K562 (cell line): ENCODE data around the gene TRIM47. TPM values are rescaled to one million over a fixed set of nuclear protein-coding genes. Genes with fewer than 3 reads are reported as not detected.

ENCODE experiments used
- ETV1 ChIP-seq: fragments of 450-650 bp; conservative IDR thresholded peaks from 2 replicates; pipeline ENCODE4 v1.6.1; 2016; ENCODE audit warnings: missing genetic modification characterization, control low read depth, low read depth, missing compliant biosample characterization
- MAFG ChIP-seq: fragments of 450-650 bp; conservative IDR thresholded peaks from 2 replicates; pipeline ENCODE4 v1.6.1; 2016; ENCODE audit warnings: missing genetic modification characterization, missing compliant biosample characterization
- MAZ ChIP-seq, 2 experiments: fragments of 450-650 bp in 1 of 2; sonication (generic) in 1 of 2; formaldehyde crosslinking; IDR thresholded peaks in 1 of 2; conservative IDR thresholded peaks in 1 of 2; 2 replicates each; pipeline versions ENCODE4 v1.4.0 to v1.5.0; 2020; ENCODE audit warnings: mild to moderate bottlenecking in 1 of 2, missing genetic modification reagents in 1 of 2
- NFE2 ChIP-seq: IDR thresholded peaks from 2 replicates; pipeline ENCODE4 v1.6.1; 2014; ENCODE audit warnings: antibody characterized with exemption, low read depth
- NONO ChIP-seq, 2 experiments: fragments of 200-400 bp in 1 of 2; fragments of 450-650 bp in 1 of 2; formaldehyde crosslinking in 1 of 2; IDR thresholded peaks; 2 replicates each; pipeline ENCODE4 v1.6.1; 2017; ENCODE audit warnings: low read depth in 2 of 2, mild to moderate bottlenecking in 2 of 2, moderate library complexity in 2 of 2, low read length in 1 of 2
- NR1H2 ChIP-seq: sonication (generic); formaldehyde crosslinking; IDR thresholded peaks from 2 replicates; pipeline ENCODE4 v1.4.0; 2020; ENCODE audit warnings: mild to moderate bottlenecking, missing genetic modification reagents
- POLR2A ChIP-seq: fragments of 450-650 bp; conservative IDR thresholded peaks from 2 replicates; pipeline ENCODE4 v1.6.1; 2016
- POLR2B ChIP-seq: fragments of 450-650 bp; IDR thresholded peaks from 2 replicates; pipeline ENCODE4 v1.6.1; 2018; ENCODE audit warnings: low read depth; ENCODE audit not compliant: partially characterized antibody
- RB1 ChIP-seq: fragments of 450-650 bp; IDR thresholded peaks from 2 replicates; pipeline ENCODE4 v1.6.1; 2017; ENCODE audit warnings: low read depth, mild to moderate bottlenecking
- RBFOX2 ChIP-seq: fragments of 200-400 bp; formaldehyde crosslinking; IDR thresholded peaks from 2 replicates; pipeline ENCODE4 v1.6.1; 2017; ENCODE audit warnings: low read depth, mild to moderate bottlenecking, low read length, moderate library complexity
- SP1 ChIP-seq: sonication (generic); formaldehyde crosslinking; IDR thresholded peaks from 2 replicates; pipeline ENCODE4 v1.8.1; 2022; ENCODE audit warnings: mild to moderate bottlenecking, missing genetic modification reagents
- SP2 ChIP-seq: IDR thresholded peaks from 2 replicates; pipeline ENCODE4 v1.6.1; 2011; ENCODE audit warnings: mild to moderate bottlenecking, low read depth, low read length, moderate library complexity; ENCODE audit not compliant: poor library complexity, severe bottlenecking; ENCODE audit errors: extremely low read depth
- TAF15 ChIP-seq: fragments of 200-400 bp; formaldehyde crosslinking; IDR thresholded peaks from 2 replicates; pipeline ENCODE4 v1.6.1; 2017; ENCODE audit warnings: mild to moderate bottlenecking, low read depth, low read length, moderate library complexity
- ZBTB7A ChIP-seq: IDR thresholded peaks from 2 replicates; pipeline ENCODE4 v1.6.1; 2011; ENCODE audit warnings: low read depth, mild to moderate bottlenecking, low read length, moderate library complexity, borderline replicate concordance; ENCODE audit not compliant: control insufficient read depth
- ZFX ChIP-seq: sonication (generic); formaldehyde crosslinking; IDR thresholded peaks from 2 replicates; pipeline ENCODE4 v1.8.0; 2022; ENCODE audit warnings: mild to moderate bottlenecking, missing genetic modification reagents, moderate library complexity
- ZNF316 ChIP-seq: fragments of 450-650 bp; IDR thresholded peaks from 2 replicates; pipeline ENCODE4 v1.6.1; 2016
- ZNF766 ChIP-seq: fragments of 200-800 bp; sonication (Bioruptor generic); conservative IDR thresholded peaks from 2 replicates; pipeline ENCODE4 v1.6.1; 2016; ENCODE audit warnings: missing genetic modification characterization, missing compliant biosample characterization
- polyA plus RNA-seq, 8 experiments: library from polyadenylated mRNA; depleted of rRNA in 4 of 8; stranded (reverse) in 5 of 8; unstranded in 3 of 8; fragments of >200 nt; fragmentation: Nextera tagmentation in 2 of 8; fragmentation: Illumina TruSeq in 1 of 8; extraction: Ambion mirVana in 2 of 8; extraction: Trizol in 1 of 8; gene quantifications; 2 replicates each; pipeline versions ENCODE4 v1.2.1 to v1.2.3, GENCODE V29; 2011 to 2014; ENCODE audit warnings: inconsistent platforms in 1 of 8, missing spikeins in 1 of 8
- total RNA-seq, 7 experiments: library from RNA; depleted of rRNA in 6 of 7; stranded (reverse); fragments of >200 nt in 6 of 7; fragmentation: Illumina TruSeq in 2 of 7; extraction: Trizol in 2 of 7; gene quantifications; 2 replicates each; pipeline versions ENCODE4 v1.2.1 to v1.2.3, GENCODE V29; 2011 to 2021; ENCODE audit warnings: low replicate concordance in 1 of 7
- TF ChIP-seq, protein P1 (sequence below), 3 experiments: IDR thresholded peaks in 2 of 3; conservative IDR thresholded peaks in 1 of 3; 2 replicates each; pipeline ENCODE4 v1.5.1; 2011 to 2012; ENCODE audit warnings: low read length in 3 of 3, mild to moderate bottlenecking in 3 of 3, control low read depth in 2 of 3, improper control_type of control experiment in 1 of 3, inconsistent platforms in 1 of 3, low read depth in 1 of 3, mixed read lengths in 1 of 3, moderate library complexity in 1 of 3; ENCODE audit not compliant: insufficient read depth in 2 of 3
- TF ChIP-seq, protein P2 (sequence below): fragments of 200-800 bp; sonication (Bioruptor generic); IDR thresholded peaks from 2 replicates; pipeline ENCODE4 v1.6.1; 2017; ENCODE audit warnings: missing genetic modification characterization, missing compliant biosample characterization
- TF ChIP-seq, protein P3 (sequence below): fragments of 450-650 bp; IDR thresholded peaks from 2 replicates; pipeline ENCODE4 v1.6.1; 2014; ENCODE audit warnings: low read depth, mild to moderate bottlenecking, moderate library complexity, borderline replicate concordance
- TF ChIP-seq, protein P4 (sequence below): sonication (generic); formaldehyde crosslinking; IDR thresholded peaks from 2 replicates; pipeline ENCODE4 v1.8.0; 2022; ENCODE audit warnings: missing genetic modification reagents, mild to moderate bottlenecking, moderate library complexity, borderline replicate concordance

TRIM47 gene
- total and polyA plus RNA-seq, 9 of the 15 experiments (the other 6 are each of a cell fraction or from before 2014, with no cell fraction given), result 0.56 to 6.1 (median 3.2) TPM

DNA sequence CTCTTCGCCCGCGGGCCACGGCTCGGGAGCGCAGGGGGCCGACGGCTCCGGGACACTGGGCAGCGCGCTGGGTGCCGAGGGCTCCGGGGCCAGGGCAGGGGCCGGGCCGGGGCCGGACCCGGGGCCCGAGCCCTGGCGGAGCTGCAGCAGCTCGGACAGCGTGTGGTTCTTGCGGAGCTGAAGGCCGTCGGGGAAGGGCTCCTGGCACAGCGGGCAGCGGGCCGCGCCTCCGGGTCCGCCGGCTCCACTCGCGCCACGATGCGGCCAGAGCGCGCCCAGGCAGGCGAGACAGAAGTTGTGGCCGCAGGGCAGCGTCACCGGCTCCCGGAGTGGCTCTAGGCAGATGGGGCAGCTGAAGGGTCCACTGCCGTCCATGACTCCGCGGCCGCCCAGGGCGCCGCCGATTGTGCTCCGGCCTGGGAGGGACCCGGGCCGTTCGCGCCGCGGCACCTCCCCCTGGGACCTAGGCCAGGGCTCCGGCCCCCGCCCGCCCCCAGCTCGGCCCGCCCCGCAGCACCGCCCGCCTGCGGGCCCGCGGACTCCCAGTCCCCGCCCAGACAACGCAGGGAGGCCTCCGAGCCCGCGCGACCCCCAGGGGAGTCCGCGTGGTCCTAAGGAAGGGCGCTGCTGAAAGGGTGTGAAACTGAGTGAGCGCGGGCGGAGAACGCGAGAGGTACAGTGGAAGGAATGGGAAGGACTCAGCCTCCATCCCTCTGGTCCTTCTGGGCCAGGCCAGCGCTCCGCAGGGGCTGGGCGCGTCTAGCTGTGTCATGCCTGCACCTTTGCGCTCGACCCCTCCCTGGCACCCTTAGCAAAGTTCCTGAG is at the start of gene TRIM47 (continued):
- TF ChIP-seq, protein P1, sequence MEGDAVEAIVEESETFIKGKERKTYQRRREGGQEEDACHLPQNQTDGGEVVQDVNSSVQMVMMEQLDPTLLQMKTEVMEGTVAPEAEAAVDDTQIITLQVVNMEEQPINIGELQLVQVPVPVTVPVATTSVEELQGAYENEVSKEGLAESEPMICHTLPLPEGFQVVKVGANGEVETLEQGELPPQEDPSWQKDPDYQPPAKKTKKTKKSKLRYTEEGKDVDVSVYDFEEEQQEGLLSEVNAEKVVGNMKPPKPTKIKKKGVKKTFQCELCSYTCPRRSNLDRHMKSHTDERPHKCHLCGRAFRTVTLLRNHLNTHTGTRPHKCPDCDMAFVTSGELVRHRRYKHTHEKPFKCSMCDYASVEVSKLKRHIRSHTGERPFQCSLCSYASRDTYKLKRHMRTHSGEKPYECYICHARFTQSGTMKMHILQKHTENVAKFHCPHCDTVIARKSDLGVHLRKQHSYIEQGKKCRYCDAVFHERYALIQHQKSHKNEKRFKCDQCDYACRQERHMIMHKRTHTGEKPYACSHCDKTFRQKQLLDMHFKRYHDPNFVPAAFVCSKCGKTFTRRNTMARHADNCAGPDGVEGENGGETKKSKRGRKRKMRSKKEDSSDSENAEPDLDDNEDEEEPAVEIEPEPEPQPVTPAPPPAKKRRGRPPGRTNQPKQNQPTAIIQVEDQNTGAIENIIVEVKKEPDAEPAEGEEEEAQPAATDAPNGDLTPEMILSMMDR (IDR thresholded peaks at IDR 0.05 in 2 of 3, conservative IDR thresholded peaks at IDR 0.05 in 1 of 3; ENCODE audit: insufficient read depth in 2 of 3, low read depth in 1 of 3, low read length in 3 of 3), result peak in 2 of 3 experiments; percentile 16 to 42; a peak in 2 of 6 replicates
- TF ChIP-seq, protein P2, sequence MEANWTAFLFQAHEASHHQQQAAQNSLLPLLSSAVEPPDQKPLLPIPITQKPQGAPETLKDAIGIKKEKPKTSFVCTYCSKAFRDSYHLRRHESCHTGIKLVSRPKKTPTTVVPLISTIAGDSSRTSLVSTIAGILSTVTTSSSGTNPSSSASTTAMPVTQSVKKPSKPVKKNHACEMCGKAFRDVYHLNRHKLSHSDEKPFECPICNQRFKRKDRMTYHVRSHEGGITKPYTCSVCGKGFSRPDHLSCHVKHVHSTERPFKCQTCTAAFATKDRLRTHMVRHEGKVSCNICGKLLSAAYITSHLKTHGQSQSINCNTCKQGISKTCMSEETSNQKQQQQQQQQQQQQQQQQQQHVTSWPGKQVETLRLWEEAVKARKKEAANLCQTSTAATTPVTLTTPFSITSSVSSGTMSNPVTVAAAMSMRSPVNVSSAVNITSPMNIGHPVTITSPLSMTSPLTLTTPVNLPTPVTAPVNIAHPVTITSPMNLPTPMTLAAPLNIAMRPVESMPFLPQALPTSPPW (CRISPR knock-in tag), result peak; percentile 62
- TF ChIP-seq SP2 (no peak), NR1H2 (CRISPR knock-in tag) (0 out of 2 replicates have a peak, but pooled peaks have one; percentile 40), ZNF766 (0 out of 2 replicates have a peak, but pooled peaks have one; percentile 32), POLR2A (0 out of 2 replicates have a peak, but pooled peaks have one; percentile 35), RB1 (peak; percentile 30; the same call in 1 of the 2 replicates), SP1 (0 out of 2 replicates have a peak, but pooled peaks have one; percentile 29), NONO (IDR thresholded peaks at IDR 0.05; ENCODE audit: low read depth in 2 of 2, low read length in 1 of 2) (0 out of 4 replicates have a peak, but pooled peaks of 1 of the 2 experiments have one; percentile 4), RBFOX2 (peak; percentile 66; the same call in 1 of the 2 replicates), MAZ (CRISPR knock-in tag; conservative IDR thresholded peaks at IDR 0.05 in 1 of 2, IDR thresholded peaks at IDR 0.05 in 1 of 2) (peak in 1 of 2 experiments; percentile 29; a peak in 1 of 4 replicates), NFE2 (peak; percentile 66), POLR2B (no peak), ETV1 (tag) (no peak), ZFX (peak; percentile 64), ZNF316 (peak; percentile 59; the same call in 1 of the 2 replicates), MAFG (tag) (peak; percentile 33; the same call in 1 of the 2 replicates), ZBTB7A (peak; percentile 62; the same call in 1 of the 2 replicates), TAF15 (no peak)
- TF ChIP-seq, protein P3, sequence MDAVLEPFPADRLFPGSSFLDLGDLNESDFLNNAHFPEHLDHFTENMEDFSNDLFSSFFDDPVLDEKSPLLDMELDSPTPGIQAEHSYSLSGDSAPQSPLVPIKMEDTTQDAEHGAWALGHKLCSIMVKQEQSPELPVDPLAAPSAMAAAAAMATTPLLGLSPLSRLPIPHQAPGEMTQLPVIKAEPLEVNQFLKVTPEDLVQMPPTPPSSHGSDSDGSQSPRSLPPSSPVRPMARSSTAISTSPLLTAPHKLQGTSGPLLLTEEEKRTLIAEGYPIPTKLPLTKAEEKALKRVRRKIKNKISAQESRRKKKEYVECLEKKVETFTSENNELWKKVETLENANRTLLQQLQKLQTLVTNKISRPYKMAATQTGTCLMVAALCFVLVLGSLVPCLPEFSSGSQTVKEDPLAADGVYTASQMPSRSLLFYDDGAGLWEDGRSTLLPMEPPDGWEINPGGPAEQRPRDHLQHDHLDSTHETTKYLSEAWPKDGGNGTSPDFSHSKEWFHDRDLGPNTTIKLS, result no peak
- TF ChIP-seq, protein P4, sequence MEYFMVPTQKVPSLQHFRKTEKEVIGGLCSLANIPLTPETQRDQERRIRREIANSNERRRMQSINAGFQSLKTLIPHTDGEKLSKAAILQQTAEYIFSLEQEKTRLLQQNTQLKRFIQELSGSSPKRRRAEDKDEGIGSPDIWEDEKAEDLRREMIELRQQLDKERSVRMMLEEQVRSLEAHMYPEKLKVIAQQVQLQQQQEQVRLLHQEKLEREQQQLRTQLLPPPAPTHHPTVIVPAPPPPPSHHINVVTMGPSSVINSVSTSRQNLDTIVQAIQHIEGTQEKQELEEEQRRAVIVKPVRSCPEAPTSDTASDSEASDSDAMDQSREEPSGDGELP (CRISPR knock-in tag), result peak; percentile 42; the same call in 1 of the 2 replicates
